GM19455 (cell line): ENCODE measurements around the gene PAX8.

Source experiments
- ATAC-seq: cut with Tn5 transposase; IDR thresholded peaks from one replicate; pipeline ENCODE4 v1.9.1; 2021; ENCODE audit not compliant: unreplicated experiment

PAX8 gene

GRCh38 chr2:113224647-113225236 lies 54.0 kb downstream of the PAX8 start:
- ATAC-seq = no peak

DNA sequence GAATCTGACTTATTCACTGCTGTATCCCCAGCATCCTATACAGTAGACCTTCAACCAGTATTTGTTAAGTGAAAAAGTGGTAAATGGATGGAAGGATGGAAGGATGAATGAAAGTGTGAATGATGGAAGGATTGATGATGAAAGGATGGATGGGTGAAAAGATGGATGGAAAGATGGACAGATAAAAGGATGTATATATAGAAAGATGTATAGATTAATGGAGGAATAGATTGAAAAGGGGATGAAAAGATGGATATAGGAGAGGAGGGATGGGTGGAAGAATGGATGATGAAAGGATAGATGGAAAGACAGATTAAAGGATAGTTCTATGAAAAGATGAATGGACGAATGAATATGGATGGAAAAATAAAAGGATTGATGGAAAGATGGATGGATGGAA lies 54.9 kb downstream of the PAX8 start:
- no peak for ATAC-seq

DNA sequence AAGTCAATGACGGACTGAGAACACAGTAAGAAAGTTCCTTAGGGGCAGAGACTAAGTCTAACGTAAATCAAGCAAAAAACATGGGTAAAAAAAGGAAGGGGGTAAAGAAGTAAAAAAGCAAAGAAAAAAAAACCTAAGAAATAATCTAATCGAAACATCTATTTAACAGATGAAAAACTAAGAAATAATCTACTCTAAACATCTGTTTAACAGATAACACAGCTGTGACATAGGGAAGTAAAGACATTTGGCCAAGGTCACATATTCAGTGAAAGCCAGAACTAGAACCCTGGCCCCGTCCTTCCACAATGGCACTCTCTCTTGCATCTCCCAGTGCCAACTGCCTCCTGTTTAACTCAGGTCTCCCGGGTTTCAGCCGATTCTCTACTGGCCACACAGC lies 56.9 kb downstream of the PAX8 start:
- ATAC-seq = no peak

GRCh38 chr2:113220970-113221708 lies 57.6 kb downstream of the PAX8 start:
- ATAC-seq = no peak

DNA sequence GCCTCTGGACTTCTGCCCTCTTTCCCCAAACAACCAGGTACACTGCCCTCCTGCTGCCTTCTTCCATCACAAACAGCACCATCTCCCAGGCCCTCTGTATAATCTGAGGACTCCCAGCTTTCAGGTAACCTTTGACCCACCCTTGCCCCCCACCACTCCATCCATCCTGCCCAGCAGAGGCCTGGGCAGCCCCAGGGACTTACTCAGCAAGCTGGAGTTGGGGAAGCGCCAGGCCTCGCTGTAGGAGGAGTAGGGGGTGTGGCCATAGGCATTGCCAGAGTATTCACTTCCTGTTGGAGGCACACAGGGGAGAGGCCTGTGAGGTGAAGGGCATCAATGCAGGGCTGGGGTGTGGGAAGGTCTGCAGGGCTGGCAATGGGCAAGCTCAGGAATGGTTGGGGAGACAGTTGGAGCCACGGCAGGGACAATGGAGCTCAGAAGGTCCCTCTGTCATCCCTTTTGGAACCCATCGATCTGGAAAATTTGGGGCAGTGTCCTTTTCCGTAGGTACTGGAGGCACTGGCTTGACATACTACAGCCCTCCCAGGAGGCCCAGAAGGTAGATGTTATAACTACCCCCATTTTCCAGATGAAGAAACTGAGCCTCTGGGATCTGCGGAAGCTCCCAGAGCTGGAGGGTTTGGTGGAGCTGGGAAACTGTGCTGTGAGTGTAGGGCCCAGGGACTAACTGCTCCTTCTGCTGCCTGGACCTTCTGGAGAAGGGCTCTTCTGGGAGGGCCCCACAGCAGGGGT lies 58.7 kb downstream of the PAX8 start:
- no peak for ATAC-seq

- no peak for ATAC-seq
Observed at GRCh38 chr2:113219525-113219888, 59.2 kb downstream of the PAX8 start.

- no peak for ATAC-seq
Observed at GRCh38 chr2:113219092-113219441, 59.7 kb downstream of the PAX8 start.

DNA sequence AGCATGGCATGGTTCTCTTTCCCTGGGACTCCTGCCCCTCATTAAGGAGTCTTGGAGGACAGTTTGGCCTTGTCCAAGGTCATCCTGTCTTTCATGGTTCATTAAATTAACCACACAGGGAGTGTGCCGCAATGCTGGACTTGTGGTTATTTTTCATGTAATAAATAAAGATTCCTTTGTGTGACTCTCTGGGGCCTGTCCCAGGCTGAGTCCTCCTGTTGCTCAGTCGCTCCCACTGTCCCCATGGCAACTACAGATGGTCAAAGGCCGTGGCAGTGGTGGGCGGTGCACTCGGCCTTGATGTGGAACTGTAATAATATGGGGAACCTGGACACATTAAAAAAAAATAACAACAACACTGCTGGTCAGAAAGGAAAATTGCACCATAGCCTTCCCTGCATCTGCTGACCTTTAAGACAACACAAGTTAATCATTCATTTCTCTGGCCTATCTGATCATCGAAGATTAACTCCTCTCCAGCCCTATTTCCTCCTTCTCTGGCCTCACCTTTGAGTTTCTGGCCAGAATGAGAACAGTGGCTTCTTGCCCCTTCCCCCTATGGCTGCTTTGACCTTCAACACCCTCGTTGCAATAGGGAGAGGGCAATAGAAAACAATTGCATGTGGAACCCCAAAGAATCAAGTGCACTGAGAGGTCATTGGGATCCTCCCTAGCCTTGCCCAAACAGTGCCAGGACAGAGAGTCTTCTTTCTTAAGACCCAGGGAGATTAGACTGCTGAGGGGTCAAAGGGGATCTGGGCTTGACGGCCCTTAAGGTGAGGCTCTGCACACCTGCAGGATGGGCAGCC lies 60.2 kb downstream of the PAX8 start:
- ATAC-seq = no peak

- ATAC-seq = no peak
Observed at GRCh38 chr2:113217455-113218282, 61.1 kb downstream of the PAX8 start.

GRCh38 chr2:113216891-113217454 lies 61.7 kb downstream of the PAX8 start:
- no peak for ATAC-seq

- ATAC-seq = no peak
Observed at GRCh38 chr2:113216321-113216720, 62.4 kb downstream of the PAX8 start.

DNA sequence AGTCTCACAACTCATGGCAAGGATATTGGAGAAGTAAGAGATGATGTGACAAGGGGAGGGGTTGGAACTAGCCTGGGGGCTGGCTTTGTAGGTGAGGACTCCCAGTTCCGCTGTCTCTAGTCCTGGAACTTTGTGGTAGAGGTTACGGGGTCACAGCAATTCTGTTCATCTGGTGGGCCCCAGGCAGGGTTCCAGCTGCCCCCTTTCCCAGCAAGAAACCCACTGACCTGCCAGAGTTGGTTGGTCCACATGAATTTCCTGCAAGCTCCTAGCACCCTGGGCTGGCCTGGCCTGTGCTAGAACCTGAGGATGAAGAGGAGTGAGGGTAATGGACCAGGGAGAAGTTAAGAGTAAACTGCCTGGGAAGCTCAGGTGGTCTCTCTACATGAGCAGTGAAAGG lies 63.7 kb downstream of the PAX8 start:
- ATAC-seq = no peak

DNA sequence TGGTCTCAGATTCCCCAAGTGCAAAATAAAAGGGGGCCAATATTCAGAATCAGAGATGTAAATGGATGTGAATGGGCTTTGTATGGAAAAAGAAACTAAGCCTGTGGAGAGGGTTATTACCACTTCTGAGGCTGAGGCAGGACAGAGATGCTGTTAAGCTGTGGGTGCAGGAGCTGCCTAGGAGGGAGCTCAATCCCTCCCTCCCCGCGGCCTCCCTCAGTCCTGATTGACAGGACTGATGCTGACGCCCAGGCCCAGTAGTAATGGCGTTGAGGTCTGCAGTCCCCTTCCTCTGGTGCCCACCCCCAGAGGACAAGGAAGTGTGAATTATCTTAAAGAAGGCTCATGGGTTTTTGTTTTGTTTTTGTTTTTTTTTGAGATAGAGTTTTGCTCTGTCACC lies 64.6 kb downstream of the PAX8 start:
- no peak for ATAC-seq

GRCh38 chr2:113213061-113213930 lies 65.4 kb downstream of the PAX8 start:
- no peak for ATAC-seq

DNA sequence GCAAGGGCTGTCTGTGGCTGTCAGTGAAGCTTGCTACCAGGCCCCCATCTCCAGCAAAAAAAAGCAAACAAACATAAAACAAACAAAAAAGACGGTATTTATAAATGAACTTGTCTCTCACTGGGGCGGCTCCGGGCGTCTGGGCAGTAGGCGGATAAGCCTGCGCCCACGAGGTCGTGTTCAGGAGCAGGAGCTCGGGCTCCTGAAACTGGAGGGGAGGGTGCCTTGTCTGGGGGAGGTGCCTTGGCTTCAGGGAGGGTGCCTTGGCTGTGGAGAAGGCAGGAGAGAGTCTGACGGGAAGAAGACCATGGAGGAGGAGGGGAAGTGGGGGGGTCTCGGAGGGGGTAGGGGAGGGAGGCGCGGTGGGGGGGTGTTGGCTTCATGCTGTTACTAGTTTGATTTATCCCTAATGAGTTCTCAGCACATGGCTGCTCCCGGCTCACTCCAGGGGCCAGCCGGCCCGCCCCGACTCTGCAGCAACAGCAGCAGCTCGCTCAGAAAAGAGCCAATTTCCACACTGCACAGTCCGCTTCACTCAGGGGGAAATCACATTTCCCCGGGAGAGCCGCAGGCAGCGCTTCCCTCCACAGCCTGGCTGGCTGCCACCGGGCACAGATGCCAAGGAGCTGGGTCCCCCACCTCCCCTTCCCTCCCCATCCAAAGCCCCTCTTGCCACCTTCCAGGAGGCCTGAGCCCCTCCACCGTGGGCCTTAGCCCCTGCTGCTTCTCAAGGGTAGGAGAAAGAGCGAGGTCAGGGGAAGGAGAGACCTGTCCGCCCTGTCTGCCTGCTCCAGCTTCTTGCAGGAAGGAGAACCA lies 66.3 kb downstream of the PAX8 start:
- no peak for ATAC-seq

DNA sequence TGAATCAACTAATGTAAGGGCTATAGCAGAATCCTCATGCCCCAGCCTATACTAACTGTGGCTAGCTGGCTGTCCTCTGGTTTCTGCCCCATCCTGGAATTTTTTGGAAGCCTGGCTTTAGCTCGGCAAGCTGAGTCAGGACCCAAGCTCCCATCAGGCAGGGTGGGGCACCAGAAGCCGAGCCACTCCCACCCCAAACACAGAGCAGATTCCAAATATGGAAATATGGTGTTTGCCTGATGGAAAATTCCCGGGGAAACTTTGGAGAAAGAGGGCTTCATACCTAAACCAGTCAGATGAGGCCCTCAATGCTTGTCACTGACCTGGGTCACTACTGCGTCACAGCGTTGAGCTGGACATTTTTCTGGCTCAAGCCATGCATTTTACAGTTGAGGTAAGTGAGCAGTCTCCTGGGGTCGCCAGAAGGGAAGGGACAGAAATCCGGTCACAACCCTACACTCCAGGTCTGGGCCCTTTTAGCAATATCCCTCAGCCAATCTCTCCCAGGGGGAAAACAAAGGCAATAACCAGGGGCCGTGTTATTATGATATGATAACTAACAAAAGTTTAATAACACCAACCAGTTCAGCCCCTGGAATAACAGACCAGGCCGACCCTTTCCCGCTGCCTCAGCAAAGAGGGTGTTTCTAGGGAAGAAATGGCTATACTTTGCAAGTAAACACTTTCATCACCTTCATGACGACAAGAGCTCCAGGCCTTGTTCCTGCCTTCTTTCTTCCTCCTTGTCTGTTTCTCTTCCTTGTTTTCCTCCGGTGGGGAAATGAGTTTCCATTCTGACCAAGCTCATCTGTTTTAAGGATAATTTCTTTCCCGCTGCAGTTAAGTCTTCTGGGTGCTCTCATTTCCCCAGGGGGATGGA lies 67.3 kb downstream of the PAX8 start:
- no peak for ATAC-seq

GRCh38 chr2:113209646-113210171 lies 69.0 kb downstream of the PAX8 start:
- no peak for ATAC-seq
